Stomach (tissue), 4 donors: ENCODE data around the gene TMOD3.

ENCODE experiments used
- EP300 ChIP-seq: sonication (generic); formaldehyde crosslinking; IDR thresholded peaks from one replicate; pipeline ENCODE4 v1.6.1; 2017; ENCODE audit warnings: antibody characterized with exemption
- POLR2A ChIP-seq, 4 donors: fragments of 450-650 bp; IDR thresholded peaks; one replicate each; pipeline ENCODE4 v1.6.1; 2016; ENCODE audit warnings: antibody characterized with exemption in 4 of 4, control low read depth in 2 of 4, mild to moderate bottlenecking in 1 of 4, moderate library complexity in 1 of 4
- POLR2AphosphoS5 ChIP-seq, 3 donors: sonication (generic); formaldehyde crosslinking; IDR thresholded peaks; one replicate each; pipeline ENCODE4 v1.6.1; 2016; ENCODE audit warnings: antibody characterized with exemption in 3 of 3
- TF ChIP-seq, protein P1 (sequence below), 7 experiments: fragments of 450-650 bp in 4 of 7; fragments of 200-600 bp in 3 of 7; sonication (generic) in 3 of 7; IDR thresholded peaks; one replicate each; pipeline ENCODE4 v1.5.1; 2016 to 2019; ENCODE audit warnings: antibody characterized with exemption in 7 of 7, control low read depth in 2 of 7, mild to moderate bottlenecking in 1 of 7

GRCh38 chr15:51912528-51912927 is 83.1 kb downstream of the TMOD3 start:
- TF ChIP-seq, protein P1, sequence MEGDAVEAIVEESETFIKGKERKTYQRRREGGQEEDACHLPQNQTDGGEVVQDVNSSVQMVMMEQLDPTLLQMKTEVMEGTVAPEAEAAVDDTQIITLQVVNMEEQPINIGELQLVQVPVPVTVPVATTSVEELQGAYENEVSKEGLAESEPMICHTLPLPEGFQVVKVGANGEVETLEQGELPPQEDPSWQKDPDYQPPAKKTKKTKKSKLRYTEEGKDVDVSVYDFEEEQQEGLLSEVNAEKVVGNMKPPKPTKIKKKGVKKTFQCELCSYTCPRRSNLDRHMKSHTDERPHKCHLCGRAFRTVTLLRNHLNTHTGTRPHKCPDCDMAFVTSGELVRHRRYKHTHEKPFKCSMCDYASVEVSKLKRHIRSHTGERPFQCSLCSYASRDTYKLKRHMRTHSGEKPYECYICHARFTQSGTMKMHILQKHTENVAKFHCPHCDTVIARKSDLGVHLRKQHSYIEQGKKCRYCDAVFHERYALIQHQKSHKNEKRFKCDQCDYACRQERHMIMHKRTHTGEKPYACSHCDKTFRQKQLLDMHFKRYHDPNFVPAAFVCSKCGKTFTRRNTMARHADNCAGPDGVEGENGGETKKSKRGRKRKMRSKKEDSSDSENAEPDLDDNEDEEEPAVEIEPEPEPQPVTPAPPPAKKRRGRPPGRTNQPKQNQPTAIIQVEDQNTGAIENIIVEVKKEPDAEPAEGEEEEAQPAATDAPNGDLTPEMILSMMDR (IDR thresholded peaks at IDR 0.05): no peak
- no peak for TF ChIP-seq POLR2A (IDR thresholded peaks at IDR 0.05)
- TF ChIP-seq POLR2AphosphoS5 (IDR thresholded peaks at IDR 0.05): no peak
- TF ChIP-seq EP300: no peak
